HepG2 (cell line): ENCODE data around the gene MAN2B2. TPM values are rescaled to one million over a fixed set of nuclear protein-coding genes. Genes with fewer than 3 reads are reported as not detected.

Source experiments
- ELF1 ChIP-seq: sonication (generic); formaldehyde crosslinking; IDR thresholded peaks from 2 replicates; pipeline ENCODE4 v1.4.0; 2020; ENCODE audit warnings: missing genetic modification reagents
- HMG20A ChIP-seq: IDR thresholded peaks from 2 replicates; pipeline ENCODE4 v1.6.1; 2016; ENCODE audit warnings: borderline replicate concordance
- KDM2A ChIP-seq: sonication (generic); formaldehyde crosslinking; IDR thresholded peaks from 2 replicates; pipeline ENCODE4 v1.4.0; 2020; ENCODE audit warnings: low read depth, missing genetic modification reagents, borderline replicate concordance
- MEIS2 ChIP-seq: sonication (generic); formaldehyde crosslinking; IDR thresholded peaks from 2 replicates; pipeline ENCODE4 v1.9.0; 2021; ENCODE audit warnings: mild to moderate bottlenecking, missing genetic modification reagents
- MTF1 ChIP-seq: sonication (generic); formaldehyde crosslinking; IDR thresholded peaks from 2 replicates; pipeline ENCODE4 v1.5.0; 2020; ENCODE audit warnings: missing genetic modification reagents
- MXD4 ChIP-seq: IDR thresholded peaks from 2 replicates; pipeline ENCODE4 v1.6.1; 2016; ENCODE audit warnings: mild to moderate bottlenecking, missing biosample characterization, missing genetic modification reagents
- MYC ChIP-seq: sonication (generic); formaldehyde crosslinking; IDR thresholded peaks from 2 replicates; pipeline ENCODE4 v1.9.0; 2021; ENCODE audit warnings: missing genetic modification reagents, borderline replicate concordance
- MZF1 ChIP-seq: sonication (generic); formaldehyde crosslinking; IDR thresholded peaks from 2 replicates; pipeline ENCODE4 v1.8.1; 2023; ENCODE audit warnings: mild to moderate bottlenecking, missing genetic modification reagents, borderline replicate concordance
- NAIF1 ChIP-seq: sonication (generic); formaldehyde crosslinking; IDR thresholded peaks from 2 replicates; pipeline ENCODE4 v1.5.0; 2020; ENCODE audit warnings: mild to moderate bottlenecking, missing genetic modification reagents, borderline replicate concordance
- POLR2AphosphoS2 ChIP-seq: IDR thresholded peaks from 2 replicates; pipeline ENCODE4 v1.6.1; 2011; ENCODE audit warnings: low read depth, low read length, improper control_type of control experiment
- SIN3A ChIP-seq: IDR thresholded peaks from 2 replicates; pipeline ENCODE4 v1.6.1; 2011; ENCODE audit warnings: low read depth, mild to moderate bottlenecking, control low read depth, low read length, borderline replicate concordance
- SOX5 ChIP-seq: IDR thresholded peaks from 2 replicates; pipeline ENCODE4 v1.6.1; 2016; ENCODE audit warnings: borderline replicate concordance
- THRA ChIP-seq: sonication (generic); formaldehyde crosslinking; IDR thresholded peaks from 2 replicates; pipeline ENCODE4 v1.4.0; 2020; ENCODE audit warnings: missing genetic modification reagents, borderline replicate concordance
- WIZ ChIP-seq: sonication (generic); formaldehyde crosslinking; IDR thresholded peaks from 2 replicates; pipeline ENCODE4 v1.5.1; 2020; ENCODE audit warnings: mild to moderate bottlenecking, missing genetic modification reagents
- ZNF230 ChIP-seq: sonication (generic); formaldehyde crosslinking; IDR thresholded peaks from 2 replicates; pipeline ENCODE4 v1.4.0; 2020; ENCODE audit warnings: mild to moderate bottlenecking, missing genetic modification reagents
- ZNF317 ChIP-seq: sonication (generic); formaldehyde crosslinking; IDR thresholded peaks from 2 replicates; pipeline ENCODE4 v1.5.0; 2020; ENCODE audit warnings: mild to moderate bottlenecking, missing genetic modification reagents
- ZNF614 ChIP-seq: IDR thresholded peaks from 2 replicates; pipeline ENCODE4 v1.6.1; 2018; ENCODE audit warnings: missing biosample characterization, missing genetic modification reagents, inconsistent platforms, borderline replicate concordance
- polyA plus RNA-seq, 8 experiments: library from polyadenylated mRNA; depleted of rRNA in 3 of 8; stranded (reverse) in 7 of 8; unstranded in 1 of 8; fragments of >200 nt; fragmentation: Illumina TruSeq in 4 of 8; extraction: Trizol in 4 of 8; gene quantifications; 2 replicates each; pipeline versions ENCODE4 v1.2.1 to v1.2.3, GENCODE V29; 2011 to 2016; ENCODE audit warnings: low read depth in 4 of 8, missing spikeins in 1 of 8, mixed read lengths in 1 of 8; ENCODE audit not compliant: insufficient read depth in 1 of 8
- total RNA-seq, 5 experiments: library from RNA; depleted of rRNA; stranded (reverse); fragments of >200 nt; fragmentation: Illumina TruSeq; extraction: Trizol; gene quantifications; 2 replicates each; pipeline ENCODE4 v1.2.3, GENCODE V29; 2016; ENCODE audit warnings: low read depth in 1 of 5
- TF ChIP-seq, protein P1 (sequence below), 2 experiments: sonication (generic) in 1 of 2; formaldehyde crosslinking in 1 of 2; IDR thresholded peaks; 2 replicates each; pipeline versions ENCODE4 v1.5.1 to v1.6.1; 2011 to 2020; ENCODE audit warnings: borderline replicate concordance in 1 of 2, low read depth in 1 of 2, low read length in 1 of 2, mild to moderate bottlenecking in 1 of 2, missing genetic modification reagents in 1 of 2, moderate library complexity in 1 of 2
- TF ChIP-seq, protein P2 (sequence below): sonication (generic); formaldehyde crosslinking; IDR thresholded peaks from 2 replicates; pipeline ENCODE4 v1.4.0; 2020; ENCODE audit warnings: low read depth, mild to moderate bottlenecking, missing genetic modification reagents
- TF ChIP-seq, protein P3 (sequence below): sonication (generic); formaldehyde crosslinking; IDR thresholded peaks from 2 replicates; pipeline ENCODE4 v1.4.0; 2020; ENCODE audit warnings: mild to moderate bottlenecking, missing genetic modification reagents, borderline replicate concordance

MAN2B2 gene
- total and polyA plus RNA-seq, 2 of the 13 experiments (the other 11 are each of a cell fraction or from before 2014, with no cell fraction given): 4.8 to 5.4 TPM

DNA sequence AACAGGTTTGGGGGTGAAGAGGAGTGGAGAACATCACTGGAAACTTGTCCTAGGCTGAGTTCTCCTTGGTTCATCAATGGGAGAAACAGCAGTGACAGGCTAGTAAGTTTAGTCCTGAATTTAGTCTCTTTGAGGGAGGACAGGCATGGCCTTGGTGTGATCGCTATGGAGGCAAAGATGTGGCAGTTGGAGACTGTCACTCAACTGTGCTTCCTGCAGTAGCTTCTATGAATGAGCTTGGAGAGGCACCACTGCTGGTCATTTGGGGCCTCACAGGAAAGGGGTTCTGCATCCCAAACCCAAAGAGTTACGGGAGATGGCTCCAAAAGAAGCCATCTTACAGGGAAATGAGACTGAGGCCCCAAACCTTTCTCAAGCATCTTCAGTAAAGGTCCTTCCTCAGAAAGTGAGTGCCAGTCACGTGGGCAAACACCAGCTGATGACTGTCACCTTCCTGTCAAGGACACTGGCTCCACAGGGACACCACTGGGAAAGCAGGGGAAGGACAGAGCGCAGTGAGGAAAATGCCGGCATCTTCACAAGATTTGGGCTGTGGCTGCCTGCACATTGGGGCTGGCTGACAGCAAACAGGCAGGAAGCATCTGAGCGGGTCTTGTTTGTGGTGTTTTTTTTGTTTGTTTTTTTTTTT is 72.7 kb downstream of the MAN2B2 start (continued):
- TF ChIP-seq, protein P1, sequence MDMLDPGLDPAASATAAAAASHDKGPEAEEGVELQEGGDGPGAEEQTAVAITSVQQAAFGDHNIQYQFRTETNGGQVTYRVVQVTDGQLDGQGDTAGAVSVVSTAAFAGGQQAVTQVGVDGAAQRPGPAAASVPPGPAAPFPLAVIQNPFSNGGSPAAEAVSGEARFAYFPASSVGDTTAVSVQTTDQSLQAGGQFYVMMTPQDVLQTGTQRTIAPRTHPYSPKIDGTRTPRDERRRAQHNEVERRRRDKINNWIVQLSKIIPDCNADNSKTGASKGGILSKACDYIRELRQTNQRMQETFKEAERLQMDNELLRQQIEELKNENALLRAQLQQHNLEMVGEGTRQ (IDR thresholded peaks at IDR 0.05; ENCODE audit: low read depth, low read length): peak; percentile 95
- TF ChIP-seq, protein P1 (CRISPR knock-in tag; IDR thresholded peaks at IDR 0.05; ENCODE audit: borderline replicate concordance): peak; percentile 93; the same call in 1 of the 2 replicates
- TF ChIP-seq POLR2AphosphoS2 (no peak), MXD4 (CRISPR knock-in tag) (peak; percentile 75; the same call in 1 of the 2 replicates), NAIF1 (CRISPR knock-in tag) (no peak), WIZ (no peak), ELF1 (CRISPR knock-in tag) (peak; percentile 28; the same call in 1 of the 2 replicates), MZF1 (no peak), MTF1 (CRISPR knock-in tag) (no peak), MEIS2 (CRISPR knock-in tag) (no peak), ZNF614 (CRISPR knock-in tag) (no peak), HMG20A (0 out of 2 replicates have a peak, but pooled peaks have one; percentile 26), THRA (CRISPR knock-in tag) (peak; percentile 45; the same call in 1 of the 2 replicates), ZNF230 (no peak), SIN3A (peak; percentile 91), MYC (CRISPR knock-in tag) (no peak), KDM2A (CRISPR knock-in tag) (peak; percentile 32; the same call in 1 of the 2 replicates), SOX5 (CRISPR knock-in tag) (peak; percentile 34; the same call in 1 of the 2 replicates), ZNF317 (CRISPR knock-in tag) (no peak)
- TF ChIP-seq, protein P2, sequence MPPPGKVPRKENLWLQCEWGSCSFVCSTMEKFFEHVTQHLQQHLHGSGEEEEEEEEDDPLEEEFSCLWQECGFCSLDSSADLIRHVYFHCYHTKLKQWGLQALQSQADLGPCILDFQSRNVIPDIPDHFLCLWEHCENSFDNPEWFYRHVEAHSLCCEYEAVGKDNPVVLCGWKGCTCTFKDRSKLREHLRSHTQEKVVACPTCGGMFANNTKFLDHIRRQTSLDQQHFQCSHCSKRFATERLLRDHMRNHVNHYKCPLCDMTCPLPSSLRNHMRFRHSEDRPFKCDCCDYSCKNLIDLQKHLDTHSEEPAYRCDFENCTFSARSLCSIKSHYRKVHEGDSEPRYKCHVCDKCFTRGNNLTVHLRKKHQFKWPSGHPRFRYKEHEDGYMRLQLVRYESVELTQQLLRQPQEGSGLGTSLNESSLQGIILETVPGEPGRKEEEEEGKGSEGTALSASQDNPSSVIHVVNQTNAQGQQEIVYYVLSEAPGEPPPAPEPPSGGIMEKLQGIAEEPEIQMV (CRISPR knock-in tag): no peak
- TF ChIP-seq, protein P3, sequence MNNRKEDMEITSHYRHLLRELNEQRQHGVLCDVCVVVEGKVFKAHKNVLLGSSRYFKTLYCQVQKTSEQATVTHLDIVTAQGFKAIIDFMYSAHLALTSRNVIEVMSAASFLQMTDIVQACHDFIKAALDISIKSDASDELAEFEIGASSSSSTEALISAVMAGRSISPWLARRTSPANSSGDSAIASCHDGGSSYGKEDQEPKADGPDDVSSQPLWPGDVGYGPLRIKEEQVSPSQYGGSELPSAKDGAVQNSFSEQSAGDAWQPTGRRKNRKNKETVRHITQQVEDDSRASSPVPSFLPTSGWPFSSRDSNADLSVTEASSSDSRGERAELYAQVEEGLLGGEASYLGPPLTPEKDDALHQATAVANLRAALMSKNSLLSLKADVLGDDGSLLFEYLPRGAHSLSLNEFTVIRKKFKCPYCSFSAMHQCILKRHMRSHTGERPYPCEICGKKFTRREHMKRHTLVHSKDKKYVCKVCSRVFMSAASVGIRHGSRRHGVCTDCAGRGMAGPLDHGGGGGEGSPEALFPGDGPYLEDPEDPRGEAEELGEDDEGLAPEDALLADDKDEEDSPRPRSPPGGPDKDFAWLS (CRISPR knock-in tag): no peak
